Hepatocyte (in vitro differentiated cells): ENCODE measurements around the gene PGA5.

Experiments used
- CTCF ChIP-seq: fragments of 200-600 bp; sonication (generic); IDR thresholded peaks from 2 replicates; pipeline ENCODE4 v1.5.1; 2016; ENCODE audit warnings: antibody characterized with exemption, mild to moderate bottlenecking; ENCODE audit not compliant: poor library complexity
- EZH2 ChIP-seq: fragments of 200-600 bp; sonication (generic); IDR thresholded peaks from 2 replicates; pipeline ENCODE4 v1.6.1; 2016; ENCODE audit warnings: antibody characterized with exemption, mild to moderate bottlenecking, borderline replicate concordance
- EZH2phosphoT487 ChIP-seq: fragments of 200-600 bp; sonication (generic); IDR thresholded peaks from one replicate; pipeline ENCODE4 v1.6.1; 2018; ENCODE audit warnings: antibody characterized with exemption, mild to moderate bottlenecking, low read depth, moderate library complexity; ENCODE audit not compliant: unreplicated experiment, severe bottlenecking

- TF ChIP-seq CTCF (no peak), EZH2phosphoT487 (no peak), EZH2 (no peak)
Measured at GRCh38 chr11:61194981-61195695, 45.8 kb upstream of the PGA5 start.
